ENCODE data around the gene SPOCD1.

- TF ChIP-seq POLR2A (IDR thresholded peaks at IDR 0.05; ENCODE audit: low read depth, low read length) = no peak
- no peak for TF ChIP-seq POLR2AphosphoS5 (IDR thresholded peaks at IDR 0.05; ENCODE audit: low read depth, low read length)
- no peak for TF ChIP-seq TAF1 (IDR thresholded peaks at IDR 0.05; ENCODE audit: borderline replicate concordance, low read depth, low read length)
Measured at GRCh38 chr1:31786366-31787060, 29.3 kb downstream of the SPOCD1 start.
